Urothelium cell line (cell line): Measurements from ENCODE around the gene CFAP65.

Experiments
- DNase-seq: peaks from one replicate; pipeline ENCODE4 v3.0.0; 2011; ENCODE audit warnings: low spot score, mixed read lengths
- FAIRE-seq: peaks from 2 replicates; lab custom pipeline; 2011; peaks lifted over from hg19 to GRCh38; lab: Jason Lieb, UNC

The CFAP65 gene, protein sequence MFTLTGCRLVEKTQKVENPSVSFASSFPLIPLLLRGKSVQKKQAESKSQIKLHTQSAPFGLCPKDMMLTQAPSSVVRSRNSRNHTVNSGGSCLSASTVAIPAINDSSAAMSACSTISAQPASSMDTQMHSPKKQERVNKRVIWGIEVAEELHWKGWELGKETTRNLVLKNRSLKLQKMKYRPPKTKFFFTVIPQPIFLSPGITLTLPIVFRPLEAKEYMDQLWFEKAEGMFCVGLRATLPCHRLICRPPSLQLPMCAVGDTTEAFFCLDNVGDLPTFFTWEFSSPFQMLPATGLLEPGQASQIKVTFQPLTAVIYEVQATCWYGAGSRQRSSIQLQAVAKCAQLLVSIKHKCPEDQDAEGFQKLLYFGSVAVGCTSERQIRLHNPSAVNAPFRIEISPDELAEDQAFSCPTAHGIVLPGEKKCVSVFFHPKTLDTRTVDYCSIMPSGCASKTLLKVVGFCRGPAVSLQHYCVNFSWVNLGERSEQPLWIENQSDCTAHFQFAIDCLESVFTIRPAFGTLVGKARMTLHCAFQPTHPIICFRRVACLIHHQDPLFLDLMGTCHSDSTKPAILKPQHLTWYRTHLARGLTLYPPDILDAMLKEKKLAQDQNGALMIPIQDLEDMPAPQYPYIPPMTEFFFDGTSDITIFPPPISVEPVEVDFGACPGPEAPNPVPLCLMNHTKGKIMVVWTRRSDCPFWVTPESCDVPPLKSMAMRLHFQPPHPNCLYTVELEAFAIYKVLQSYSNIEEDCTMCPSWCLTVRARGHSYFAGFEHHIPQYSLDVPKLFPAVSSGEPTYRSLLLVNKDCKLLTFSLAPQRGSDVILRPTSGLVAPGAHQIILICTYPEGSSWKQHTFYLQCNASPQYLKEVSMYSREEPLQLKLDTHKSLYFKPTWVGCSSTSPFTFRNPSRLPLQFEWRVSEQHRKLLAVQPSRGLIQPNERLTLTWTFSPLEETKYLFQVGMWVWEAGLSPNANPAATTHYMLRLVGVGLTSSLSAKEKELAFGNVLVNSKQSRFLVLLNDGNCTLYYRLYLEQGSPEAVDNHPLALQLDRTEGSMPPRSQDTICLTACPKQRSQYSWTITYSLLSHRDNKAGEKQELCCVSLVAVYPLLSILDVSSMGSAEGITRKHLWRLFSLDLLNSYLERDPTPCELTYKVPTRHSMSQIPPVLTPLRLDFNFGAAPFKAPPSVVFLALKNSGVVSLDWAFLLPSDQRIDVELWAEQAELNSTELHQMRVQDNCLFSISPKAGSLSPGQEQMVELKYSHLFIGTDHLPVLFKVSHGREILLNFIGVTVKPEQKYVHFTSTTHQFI (N-terminal part only)

GRCh38 chr2:219041252-219041651, at the start of gene CFAP65:
TSS of gene CFAP65 (minus strand) at chr2:219041516. CDS start at chr2:219039048, 2,468 bp downstream.
- FAIRE-seq (no peak), DNase-seq (peak; percentile 83)

DNA sequence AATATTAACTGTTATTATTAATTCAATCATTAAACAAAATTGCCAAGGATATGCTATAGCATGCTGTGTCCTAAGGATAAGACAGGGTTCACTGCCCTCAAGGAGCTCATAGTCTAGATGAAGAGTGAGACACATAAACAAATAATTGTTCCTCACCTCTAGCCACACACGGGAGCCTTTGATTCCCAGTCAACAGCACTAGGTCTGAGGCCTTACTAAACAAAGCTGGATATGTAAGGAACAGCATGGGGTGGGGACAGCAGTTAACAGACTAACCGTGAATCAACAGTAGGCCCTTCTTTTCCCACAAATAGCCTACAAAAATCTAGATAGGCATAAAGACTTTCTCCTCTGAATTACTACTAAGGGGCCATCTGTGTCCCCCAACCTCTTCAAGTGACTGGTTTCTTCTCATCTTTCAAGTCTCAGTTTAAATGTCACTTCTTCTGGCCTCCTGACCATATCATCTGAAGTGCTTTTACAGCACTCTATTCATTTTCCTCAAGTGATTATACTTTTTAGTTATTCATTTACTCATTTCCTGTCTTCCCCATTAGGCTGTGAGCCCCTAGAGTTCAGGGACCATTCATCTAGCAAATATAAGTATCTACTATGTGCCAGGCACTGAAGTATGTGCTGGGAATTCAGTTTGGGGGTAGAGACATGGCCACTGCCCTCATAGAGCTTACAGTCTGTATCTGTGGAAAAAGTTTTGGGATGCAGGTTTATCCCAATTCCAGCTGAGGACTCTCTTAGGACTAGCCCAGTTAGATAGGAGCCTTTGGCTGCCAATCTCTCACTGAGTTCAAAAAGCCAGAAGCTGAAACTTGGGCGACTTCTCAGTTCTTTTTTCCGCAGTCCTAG, 49.4 kb upstream of the CFAP65 start:
- FAIRE-seq (no peak), DNase-seq (no peak)

DNA sequence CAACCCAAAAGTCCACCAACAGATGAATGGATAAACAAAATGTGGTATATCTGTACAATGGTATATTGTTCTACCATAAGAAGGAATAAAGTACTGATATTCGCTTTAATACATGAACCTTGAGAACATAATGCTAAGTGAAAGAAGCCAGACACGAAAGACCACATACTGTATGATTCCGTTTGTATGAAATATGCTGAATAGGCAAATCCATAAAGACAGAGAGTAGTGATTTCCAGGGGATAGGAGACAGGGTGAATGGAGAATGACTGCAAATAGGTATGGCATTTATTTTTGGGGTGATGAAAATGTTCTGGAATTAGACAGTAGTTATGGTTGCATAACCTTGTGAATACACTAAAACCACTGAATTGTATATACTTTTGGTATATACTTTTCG, 48.0 kb upstream of the CFAP65 start:
- FAIRE-seq (no peak), DNase-seq (no peak)

DNA sequence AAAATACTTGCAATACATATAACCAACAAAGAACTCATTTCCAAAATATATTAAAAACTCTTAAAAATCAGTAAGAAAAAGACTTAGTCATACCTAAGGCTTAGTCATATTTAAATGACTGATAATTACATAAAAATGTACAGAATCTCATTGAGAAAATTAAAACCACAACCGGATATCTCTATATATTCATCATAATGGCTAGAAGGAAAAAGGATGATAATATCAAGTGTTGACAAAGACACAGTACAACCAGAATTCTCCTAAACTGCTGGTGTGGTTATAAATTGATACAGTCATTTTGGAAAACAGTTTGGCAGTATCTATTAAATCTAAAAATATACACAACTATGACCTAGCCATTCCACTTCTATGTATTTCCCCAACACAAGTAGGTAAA, 46.5 kb upstream of the CFAP65 start:
- FAIRE-seq = no peak
- no peak for DNase-seq

- no peak for FAIRE-seq
- DNase-seq = no peak
Observed at GRCh38 chr2:219087361-219087760, 46.0 kb upstream of the CFAP65 start.

DNA sequence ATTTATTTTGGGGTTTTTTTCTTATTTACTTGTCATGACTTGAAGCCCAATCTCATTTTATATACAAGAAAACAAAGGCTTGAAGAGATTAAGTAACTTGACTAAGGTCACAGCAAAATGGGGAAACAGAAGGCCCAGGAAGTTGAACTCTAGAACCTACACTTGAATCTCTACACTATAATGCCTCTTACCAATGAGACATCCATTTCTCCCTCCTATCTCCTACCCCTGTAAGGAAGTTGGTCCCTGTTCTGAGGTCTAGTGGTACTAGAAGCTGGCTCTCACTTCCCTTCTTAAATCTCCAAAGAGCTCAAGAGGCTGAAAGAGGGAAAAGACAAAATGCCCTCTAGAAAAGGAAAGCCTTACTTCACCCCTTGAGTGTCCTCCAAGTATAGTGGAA, 44.9 kb upstream of the CFAP65 start:
- FAIRE-seq (no peak), DNase-seq (no peak)

DNA sequence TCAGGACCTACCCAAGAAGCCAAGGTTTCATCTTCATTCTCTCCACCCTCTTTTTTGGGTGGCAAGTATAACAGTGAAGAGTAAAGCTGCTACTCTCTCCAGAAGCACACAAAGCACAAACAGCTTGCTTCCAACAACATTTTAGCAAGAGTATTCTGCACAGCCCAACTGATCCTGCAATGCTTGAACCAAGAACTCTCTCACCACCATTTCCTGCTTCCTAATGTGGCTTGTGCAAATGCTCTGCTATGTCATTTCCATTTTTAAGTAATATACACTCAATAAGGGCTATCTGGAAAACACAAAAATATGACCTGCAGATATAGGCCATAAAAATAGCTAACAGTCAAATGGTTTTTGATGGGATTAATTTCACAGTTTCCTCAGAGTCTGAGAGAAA, 43.5 kb upstream of the CFAP65 start:
- DNase-seq (no peak), FAIRE-seq (no peak)

DNA sequence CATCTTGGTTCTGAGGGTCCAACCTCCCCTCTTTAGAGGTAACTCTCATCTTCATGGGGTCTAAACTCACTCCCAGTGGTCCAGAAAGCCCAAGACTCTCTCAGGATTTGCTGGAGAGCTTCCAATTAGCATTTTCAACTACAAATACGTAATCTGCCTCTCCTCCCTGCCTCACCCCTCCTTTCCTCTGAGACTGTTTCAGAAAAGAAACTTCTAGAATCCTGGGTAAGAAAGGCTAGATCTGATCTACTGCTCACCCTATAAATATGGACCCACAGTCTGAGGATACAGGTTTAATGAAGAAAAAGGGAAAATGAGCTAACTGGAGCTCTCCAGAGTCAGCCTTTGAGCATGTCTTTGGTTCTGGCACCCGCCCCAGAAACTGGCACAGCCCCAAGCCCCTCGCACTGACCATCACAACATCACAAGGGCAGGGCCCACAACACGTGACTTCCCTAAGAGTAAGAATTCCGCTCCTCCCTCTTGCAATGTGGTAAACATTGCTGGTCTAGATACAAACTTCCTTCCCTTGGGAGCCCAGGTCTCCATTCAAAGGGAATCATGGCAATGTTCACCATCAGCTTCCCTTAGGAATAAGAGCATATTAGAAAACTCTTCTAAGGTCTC, 41.1 kb upstream of the CFAP65 start:
- FAIRE-seq (no peak), DNase-seq (no peak)

DNA sequence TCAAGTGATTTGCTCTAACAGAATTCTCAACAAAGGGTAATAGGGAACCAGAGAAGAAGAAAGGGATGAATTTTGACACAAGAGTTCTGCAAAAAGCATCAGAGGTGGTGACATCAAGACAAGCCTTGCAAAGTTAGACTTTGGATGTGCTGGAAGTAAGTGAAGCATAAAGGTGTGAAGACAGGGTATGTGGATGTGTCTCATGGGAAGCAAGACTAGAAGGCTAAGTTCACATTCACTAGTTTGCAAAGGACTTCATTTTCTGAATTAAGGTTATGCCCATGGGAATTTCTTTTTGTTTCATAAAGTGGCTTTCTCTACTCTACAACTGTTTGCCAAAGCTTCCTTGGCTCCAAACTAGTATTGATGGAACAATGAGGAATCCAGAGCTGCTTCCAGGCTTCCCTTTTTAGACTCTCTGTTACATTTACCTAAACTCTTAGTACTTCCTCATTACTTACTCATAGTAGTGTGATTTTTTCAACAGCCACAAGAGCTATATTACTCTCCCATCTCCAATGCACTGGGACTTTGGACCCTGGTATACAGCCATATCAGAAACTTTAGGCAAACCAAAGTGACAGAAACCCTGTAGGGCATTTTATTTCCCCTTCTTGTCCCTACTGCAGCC, 40.5 kb upstream of the CFAP65 start:
- FAIRE-seq (no peak), DNase-seq (no peak)

DNA sequence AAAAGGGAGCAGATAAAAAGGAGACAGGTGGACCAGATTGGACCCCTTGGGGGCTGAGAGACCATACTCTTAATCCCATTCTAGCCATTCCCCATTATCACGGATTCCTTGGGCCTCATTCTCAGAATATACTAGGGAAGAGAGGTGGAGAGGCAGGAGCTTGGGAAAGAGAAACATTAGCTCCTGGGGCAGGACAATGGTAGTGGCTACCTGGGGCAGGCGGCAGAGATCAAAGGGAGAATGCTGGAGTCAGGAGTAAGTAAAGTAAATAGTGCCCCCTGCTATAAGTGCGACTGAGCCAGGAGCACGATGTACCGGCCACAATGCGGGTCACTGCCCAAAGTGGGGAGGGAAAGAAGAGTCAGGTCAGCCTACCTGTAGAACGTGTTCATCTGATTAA, 39.8 kb upstream of the CFAP65 start:
- DNase-seq = no peak
- no peak for FAIRE-seq

- DNase-seq (no peak), FAIRE-seq (no peak)
Observed at GRCh38 chr2:219079417-219079816, 38.1 kb upstream of the CFAP65 start.

GRCh38 chr2:219078951-219079350, 37.6 kb upstream of the CFAP65 start:
- FAIRE-seq = no peak
- DNase-seq = no peak

DNA sequence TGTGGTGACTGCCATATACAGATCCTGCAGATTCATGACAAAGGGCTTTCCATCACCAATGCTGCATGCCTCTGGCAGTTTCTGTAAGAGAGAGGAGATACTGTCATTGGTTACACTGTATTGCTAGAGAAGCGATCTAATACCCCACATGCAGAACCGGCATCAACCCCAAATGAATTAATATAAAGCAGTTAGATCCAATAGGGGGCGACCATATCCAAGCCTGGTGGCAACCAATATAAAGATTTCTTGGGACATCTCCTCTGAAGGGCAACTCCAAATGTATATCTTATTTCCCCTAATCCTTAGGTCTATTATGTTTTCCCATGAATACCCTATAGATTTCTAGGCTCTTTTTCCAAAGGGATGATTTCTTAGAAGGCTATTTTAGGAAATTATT, 36.8 kb upstream of the CFAP65 start:
- FAIRE-seq (no peak), DNase-seq (no peak)

GRCh38 chr2:219076253-219076652, 34.9 kb upstream of the CFAP65 start:
- DNase-seq (no peak), FAIRE-seq (no peak)

DNA sequence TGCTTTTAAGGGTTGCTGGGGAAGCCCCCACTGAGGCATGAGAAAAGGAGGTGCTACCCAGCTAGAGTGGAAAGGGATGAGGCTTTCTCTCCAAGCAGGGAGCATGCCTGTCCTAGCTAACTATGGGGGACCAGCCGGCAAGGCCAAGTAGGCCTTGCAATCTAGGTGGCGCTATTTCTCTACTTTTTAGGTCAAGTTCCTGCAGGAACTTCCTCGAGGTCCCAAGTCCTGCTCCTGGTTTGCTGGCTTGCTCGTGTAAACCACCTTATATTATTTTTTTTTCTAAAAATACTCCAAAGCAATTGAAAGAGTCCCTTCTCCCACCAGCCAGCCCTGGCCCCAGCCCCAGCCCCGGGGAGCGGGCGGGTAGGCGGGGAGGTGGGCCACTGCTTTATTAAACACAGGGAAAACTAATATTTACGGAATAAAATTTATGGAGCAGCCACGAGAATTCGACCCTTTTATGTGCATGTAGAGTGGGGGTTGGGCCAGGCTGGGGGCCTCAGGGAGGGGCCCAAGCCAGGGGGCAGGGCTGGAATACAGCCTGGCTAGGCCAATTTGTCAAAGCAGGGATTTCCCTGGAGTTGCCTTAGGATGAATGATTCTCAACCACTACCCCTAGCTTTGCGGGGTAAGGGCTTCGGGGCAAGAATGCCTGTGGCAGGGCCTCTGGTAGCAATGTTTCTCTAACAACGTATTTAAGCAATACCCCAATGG, 32.3 kb upstream of the CFAP65 start:
- DNase-seq (peak; percentile 44), FAIRE-seq (no peak)

DNA sequence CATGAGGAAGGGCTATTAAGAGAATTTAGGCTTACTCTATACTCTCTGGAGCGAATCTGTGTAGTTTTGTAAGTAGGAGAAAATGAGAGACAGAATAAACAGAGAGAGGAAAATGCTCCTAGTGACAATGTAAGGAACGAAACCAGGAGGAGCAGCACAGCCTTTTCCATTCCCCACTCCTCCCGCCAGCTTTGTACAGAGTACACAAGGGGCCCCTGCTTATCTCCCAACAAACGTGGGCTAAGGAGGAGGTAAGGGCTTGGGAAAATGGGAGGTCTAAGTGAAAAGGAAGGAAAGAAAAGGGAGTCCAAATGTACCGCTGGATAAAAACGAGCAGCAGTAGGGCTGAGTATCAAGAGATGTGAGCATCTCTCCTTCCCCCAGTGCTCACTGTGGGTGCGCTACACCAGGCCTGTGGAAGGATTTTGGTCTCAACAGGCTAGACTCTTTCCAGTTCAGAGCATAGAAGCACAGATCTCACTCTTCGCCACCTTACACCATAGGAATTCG, 31.5 kb upstream of the CFAP65 start:
- FAIRE-seq = no peak
- no peak for DNase-seq

DNA sequence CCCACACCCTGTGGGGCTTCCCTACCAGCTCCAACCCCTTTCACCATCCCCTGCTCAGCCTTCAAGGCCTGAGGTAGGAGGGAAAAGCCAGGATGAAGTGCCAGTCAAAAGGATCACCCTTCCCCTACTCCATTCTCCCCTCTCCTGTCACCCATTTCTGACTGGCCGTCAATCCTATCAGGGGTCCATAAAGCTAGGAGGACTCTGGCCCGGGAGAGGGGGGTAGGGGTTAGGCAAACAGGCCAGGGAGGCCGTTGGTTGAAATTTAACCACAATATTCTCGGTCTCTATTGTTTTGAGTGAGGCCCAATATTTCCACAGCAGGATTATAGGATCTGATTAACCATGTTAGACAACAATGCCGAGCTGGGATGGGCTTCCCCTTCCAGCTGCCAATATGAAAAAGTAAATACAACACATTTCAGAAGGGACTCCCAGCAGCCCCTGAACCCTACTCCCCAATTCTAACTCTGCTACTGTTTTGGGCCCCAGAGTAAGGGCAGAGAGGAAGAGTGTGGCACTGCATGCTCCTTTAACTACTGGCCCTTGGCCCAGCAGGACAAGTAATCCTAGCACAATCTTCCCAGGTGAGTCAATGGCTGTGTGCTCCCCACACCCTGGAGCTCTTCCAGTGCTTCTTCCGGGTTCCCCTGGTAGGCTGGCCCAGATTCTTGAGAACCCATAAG, 30.0 kb upstream of the CFAP65 start:
- DNase-seq (no peak), FAIRE-seq (no peak)

DNA sequence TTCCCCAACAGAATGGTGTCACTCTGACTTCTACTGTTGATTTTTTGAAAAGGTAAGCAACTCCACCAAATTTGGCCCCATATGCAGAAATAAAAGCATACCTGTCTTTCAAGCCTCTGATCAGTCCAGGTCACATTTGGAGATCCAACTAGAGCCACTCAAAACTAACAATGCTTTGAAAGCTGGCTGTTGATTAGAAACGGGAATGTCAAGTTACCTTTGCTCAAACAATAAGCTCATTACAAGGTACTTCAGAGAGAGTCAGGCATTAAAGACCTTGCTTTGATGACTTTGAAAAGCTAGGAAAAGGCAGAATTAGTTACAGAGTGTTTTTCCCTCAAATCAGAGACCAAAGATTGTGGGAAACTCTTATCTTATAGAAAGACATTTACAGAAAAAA, 24.2 kb upstream of the CFAP65 start:
- no peak for FAIRE-seq
- DNase-seq = no peak
